ENCODE data around the gene SARDH.

- no peak for TF ChIP-seq CTCF (IDR thresholded peaks at IDR 0.05)
- no peak for TF ChIP-seq POLR2A (IDR thresholded peaks at IDR 0.05)
Measured at GRCh38 chr9:133684121-133684935, 53.8 kb downstream of the SARDH start.

Measured in right lobe of liver (tissue), 4 donors.